COR-L47 (cell line): ENCODE data around the gene HSPB6.
"Not testable (repeated sequence)": the region's sequence is repeated elsewhere in the genome, so short reads cannot be mapped to it uniquely, and the experiment has no call there.

Experiments
- DNase-seq: peaks from one replicate; lab custom pipeline; 2025; lab: John Stamatoyannopoulos, UW

Gene HSPB6

GRCh38 chr19:35731779-35732405 lies 24.9 kb downstream of the HSPB6 start:
- DNase-seq, result no peak

- DNase-seq, result no peak
Measured at GRCh38 chr19:35731353-35731752, 25.5 kb downstream of the HSPB6 start.

GRCh38 chr19:35730326-35730725 lies 26.5 kb downstream of the HSPB6 start:
- no peak for DNase-seq

GRCh38 chr19:35729763-35730162 lies 27.1 kb downstream of the HSPB6 start:
- DNase-seq, result no peak

GRCh38 chr19:35729021-35729420 lies 27.8 kb downstream of the HSPB6 start:
- DNase-seq, result no peak

GRCh38 chr19:35727956-35728706 lies 28.7 kb downstream of the HSPB6 start:
- DNase-seq, result no peak

GRCh38 chr19:35727053-35727955 lies 29.5 kb downstream of the HSPB6 start:
- no peak for DNase-seq

GRCh38 chr19:35725216-35725861 lies 31.5 kb downstream of the HSPB6 start:
- no peak for DNase-seq

- no peak for DNase-seq
Measured at GRCh38 chr19:35724560-35724959, 32.3 kb downstream of the HSPB6 start.

GRCh38 chr19:35724132-35724531 lies 32.7 kb downstream of the HSPB6 start:
- not testable (repeated sequence) for DNase-seq

- DNase-seq, result no peak
Measured at GRCh38 chr19:35723671-35724070, 33.2 kb downstream of the HSPB6 start.

GRCh38 chr19:35722897-35723296 lies 33.9 kb downstream of the HSPB6 start:
- DNase-seq, result no peak

- no peak for DNase-seq
Measured at GRCh38 chr19:35722461-35722860, 34.4 kb downstream of the HSPB6 start.

GRCh38 chr19:35721374-35721773 lies 35.5 kb downstream of the HSPB6 start:
- DNase-seq, result no peak

- no peak for DNase-seq
Measured at GRCh38 chr19:35720648-35721047, 36.2 kb downstream of the HSPB6 start.

GRCh38 chr19:35720163-35720524 lies 36.7 kb downstream of the HSPB6 start:
- DNase-seq, result no peak

GRCh38 chr19:35719402-35720162 lies 37.2 kb downstream of the HSPB6 start:
- no peak for DNase-seq

- DNase-seq, result no peak
Measured at GRCh38 chr19:35718345-35719041, 38.3 kb downstream of the HSPB6 start.

- DNase-seq, result peak; percentile 95
Measured at GRCh38 chr19:35717665-35718344, 39.0 kb downstream of the HSPB6 start, which contains the start of gene KMT2B. Gene KMT2B (plus strand): TSS chr19:35718003. CDS start chr19:35718019, 16 bp downstream.
